IMR-90 (cell line): ENCODE results near the gene MSI2. TPM values are rescaled to one million over a fixed set of nuclear protein-coding genes. Genes with fewer than 3 reads are reported as not detected.

Experiments
- ATAC-seq: fragments of 200-7000 bp; cut with Tn5 transposase; 2 replicates; pipeline ENCODE4 v1.9.1; 2020; ENCODE audit warnings: low read depth, mild to moderate bottlenecking, moderate library complexity
- BruUV-seq: library from RNA; stranded (reverse); fragments of 400-500 nt; replicated peaks from 2 replicates; lab custom pipeline; 2021; lab: Mats Ljungman, UMichigan
- CTCF ChIA-PET: fragments of 300-600 bp; formaldehyde crosslinking; extraction: SDS; loops from one replicate; lab custom pipeline; 2021; ENCODE audit warnings: antibody characterized with exemption; lab: Yijun Ruan, JAX
- POLR2A ChIA-PET: fragments of 300-600 bp; sonication (Branson Sonifier 250); formaldehyde crosslinking; loops from one replicate; lab custom pipeline; 2022; ENCODE audit warnings: antibody characterized with exemption; ENCODE audit not compliant: unreplicated experiment; lab: Charles Lee
- DNase-seq: peaks from one replicate; pipeline ENCODE4 v3.0.0; 2013
- H2AFZ ChIP-seq: replicated peaks from 2 replicates; pipeline ENCODE3; 2013; ENCODE audit warnings: low read length, mild to moderate bottlenecking; ENCODE audit not compliant: poor library complexity
- H2AK5ac ChIP-seq: 2 replicates; pipeline ENCODE4 v1.6.1; 2013; ENCODE audit warnings: low read depth, low read length, inconsistent platforms
- H2AK9ac ChIP-seq: replicated peaks from 2 replicates; pipeline ENCODE3; 2013; ENCODE audit warnings: mild to moderate bottlenecking, low read depth, low read length, moderate library complexity; ENCODE audit not compliant: poor library complexity
- H2BK120ac ChIP-seq: 2 replicates; pipeline ENCODE4 v1.6.1; 2013; ENCODE audit warnings: low read depth, low read length, inconsistent platforms
- H2BK15ac ChIP-seq: 3 replicates; pipeline ENCODE4 v1.6.1; 2013; ENCODE audit warnings: low read depth, low read length, inconsistent platforms
- H2BK20ac ChIP-seq: 2 replicates; pipeline ENCODE4 v1.6.1; 2013; ENCODE audit warnings: low read depth, mild to moderate bottlenecking, inconsistent platforms, low read length, moderate library complexity
- H2BK5ac ChIP-seq: 2 replicates; pipeline ENCODE4 v1.6.1; 2013; ENCODE audit warnings: mild to moderate bottlenecking, low read depth, low read length, inconsistent platforms; ENCODE audit not compliant: poor library complexity, severe bottlenecking
- H3K14ac ChIP-seq: replicated peaks from 2 replicates; pipeline ENCODE4 v1.6.1; 2013; ENCODE audit warnings: low read depth, low read length, inconsistent platforms
- H3K18ac ChIP-seq: 2 replicates; pipeline ENCODE4 v1.6.1; 2013; ENCODE audit warnings: low read depth, low read length, control low read depth
- H3K23ac ChIP-seq: 2 replicates; pipeline ENCODE4 v1.6.1; 2013; ENCODE audit warnings: low read depth, low read length, inconsistent platforms
- H3K27ac ChIP-seq: 2 replicates; pipeline ENCODE4 v1.5.1; 2013; ENCODE audit warnings: mild to moderate bottlenecking, control low read depth, low read length; ENCODE audit not compliant: insufficient read depth
- H3K27me3 ChIP-seq: 2 replicates; pipeline ENCODE4 v1.6.1; 2013; ENCODE audit warnings: low read length; ENCODE audit not compliant: control insufficient read depth, insufficient read depth
- H3K36me3 ChIP-seq: 2 replicates; pipeline ENCODE4 v1.6.1; 2013; ENCODE audit warnings: low read length, mixed read lengths; ENCODE audit not compliant: control insufficient read depth, insufficient read depth
- H3K4ac ChIP-seq: 2 replicates; pipeline ENCODE4 v1.6.1; 2013; ENCODE audit warnings: low read depth, low read length, inconsistent platforms
- H3K4me1 ChIP-seq: 2 replicates; pipeline ENCODE4 v1.6.1; 2013; ENCODE audit warnings: low read length, mixed read lengths; ENCODE audit not compliant: control insufficient read depth, insufficient read depth
- H3K4me2 ChIP-seq: 2 replicates; pipeline ENCODE4 v1.6.1; 2013; ENCODE audit warnings: low read depth, mild to moderate bottlenecking, control low read depth, low read length, moderate library complexity
- H3K4me3 ChIP-seq: 2 replicates; pipeline ENCODE4 v1.5.1; 2013; ENCODE audit warnings: low read depth, mild to moderate bottlenecking, control low read depth, low read length, moderate library complexity; ENCODE audit not compliant: insufficient read depth
- H3K56ac ChIP-seq: 2 replicates; pipeline ENCODE4 v1.6.1; 2013; ENCODE audit warnings: low read length, inconsistent platforms; ENCODE audit not compliant: insufficient read depth; ENCODE audit errors: extremely low read depth
- H3K79me1 ChIP-seq, 2 experiments: 2 replicates each; pipeline ENCODE4 v1.6.1; 2013; ENCODE audit warnings: low read length in 2 of 2, inconsistent platforms in 1 of 2, low read depth in 1 of 2
- H3K9ac ChIP-seq: 2 replicates; pipeline ENCODE4 v1.6.1; 2013; ENCODE audit warnings: low read depth, low read length, control low read depth
- H3K9me1 ChIP-seq: 2 replicates; pipeline ENCODE4 v1.6.1; 2013; ENCODE audit warnings: low read length, inconsistent platforms; ENCODE audit not compliant: insufficient read depth
- H3K9me3 ChIP-seq: 2 replicates; pipeline ENCODE4 v1.6.1; 2013; ENCODE audit warnings: low read length; ENCODE audit not compliant: control insufficient read depth, insufficient read depth
- H4K20me1 ChIP-seq: 2 replicates; pipeline ENCODE4 v1.6.1; 2013; ENCODE audit warnings: low read length, inconsistent platforms; ENCODE audit not compliant: insufficient read depth
- H4K5ac ChIP-seq: 2 replicates; pipeline ENCODE4 v1.6.1; 2013; ENCODE audit warnings: mild to moderate bottlenecking, low read depth, low read length, control low read depth
- H4K8ac ChIP-seq, 2 experiments: 2 replicates each; pipeline ENCODE4 v1.6.1; 2013; ENCODE audit warnings: low read depth in 2 of 2, low read length in 2 of 2, control low read depth in 1 of 2, inconsistent platforms in 1 of 2
- H4K91ac ChIP-seq: 2 replicates; pipeline ENCODE4 v1.6.1; 2013; ENCODE audit warnings: low read depth, low read length, inconsistent platforms; ENCODE audit not compliant: insufficient read depth
- CEBPB ChIP-seq: IDR thresholded peaks from 2 replicates; pipeline ENCODE4 v1.6.1; 2012; ENCODE audit warnings: low read depth, low read length, improper control_type of control experiment
- MXI1 ChIP-seq: IDR thresholded peaks from 2 replicates; pipeline ENCODE4 v1.6.1; 2012; ENCODE audit warnings: low read depth, mild to moderate bottlenecking, low read length, moderate library complexity, borderline replicate concordance
- POLR2A ChIP-seq: IDR thresholded peaks from 2 replicates; pipeline ENCODE4 v1.6.1; 2012; ENCODE audit warnings: mild to moderate bottlenecking, low read depth, low read length
- RAD21 ChIP-seq: IDR thresholded peaks from 2 replicates; pipeline ENCODE4 v1.6.1; 2012; ENCODE audit warnings: low read length, improper control_type of control experiment
- SMC3 ChIP-seq: fragments of 150-350 bp; IDR thresholded peaks from 2 replicates; pipeline ENCODE4 v1.6.1; 2016; ENCODE audit warnings: low read depth, mild to moderate bottlenecking, antibody characterized with exemption, low read length, moderate library complexity
- WGBS, 2 experiments: methylation state at CpG; one replicate each; pipeline versions ENCODE4 v1.1.5 to v1.1.7; 2013; ENCODE audit warnings: missing lambda C conversion rate in 2 of 2; ENCODE audit not compliant: insufficient read length in 1 of 2; ENCODE audit errors: extremely low coverage in 2 of 2; 5-methylcytosine and 5-hydroxymethylcytosine counted together
- dilution Hi-C: fragments of 300-500 bp; cut with HindIII; formaldehyde crosslinking; loops from one replicate; pipeline ENCODE4 v1.14.3; 2018; ENCODE audit warnings: low sequenced_read_pairs; ENCODE audit not compliant: unreplicated experiment
- in situ Hi-C: fragments of 300-500 bp; cut with MboI; formaldehyde crosslinking; loops from 3 replicates; pipeline ENCODE4 v1.14.3; 2019; ENCODE audit warnings: low sequenced_read_pairs, inconsistent platforms, mixed read lengths
- intact Hi-C: fragments of 100-400 bp; cut with micrococcal nuclease; formaldehyde crosslinking; loops from 2 replicates; pipeline ENCODE4 v1.10.0; 2022
- polyA plus RNA-seq, 3 experiments: library from polyadenylated mRNA; depleted of rRNA; stranded (reverse); fragments of >200 nt; gene quantifications; 2 replicates each; pipeline ENCODE4 v1.2.3, GENCODE V29; 2012; ENCODE audit warnings: low replicate concordance in 1 of 3
- total RNA-seq: library from RNA; depleted of rRNA; stranded (reverse); fragments of >200 nt; gene quantifications from 2 replicates; pipeline ENCODE4 v1.2.3, GENCODE V29; 2012
- TF ChIP-seq, protein P1 (sequence below): fragments of 150-350 bp; IDR thresholded peaks from 2 replicates; pipeline ENCODE4 v1.6.1; 2017; ENCODE audit warnings: mild to moderate bottlenecking, antibody characterized with exemption, low read length, low read depth

MSI2 gene
- total and polyA plus RNA-seq, 2 of the 4 experiments (the other 2 are of a cell fraction): 13.0 to 16.0 TPM

DNA sequence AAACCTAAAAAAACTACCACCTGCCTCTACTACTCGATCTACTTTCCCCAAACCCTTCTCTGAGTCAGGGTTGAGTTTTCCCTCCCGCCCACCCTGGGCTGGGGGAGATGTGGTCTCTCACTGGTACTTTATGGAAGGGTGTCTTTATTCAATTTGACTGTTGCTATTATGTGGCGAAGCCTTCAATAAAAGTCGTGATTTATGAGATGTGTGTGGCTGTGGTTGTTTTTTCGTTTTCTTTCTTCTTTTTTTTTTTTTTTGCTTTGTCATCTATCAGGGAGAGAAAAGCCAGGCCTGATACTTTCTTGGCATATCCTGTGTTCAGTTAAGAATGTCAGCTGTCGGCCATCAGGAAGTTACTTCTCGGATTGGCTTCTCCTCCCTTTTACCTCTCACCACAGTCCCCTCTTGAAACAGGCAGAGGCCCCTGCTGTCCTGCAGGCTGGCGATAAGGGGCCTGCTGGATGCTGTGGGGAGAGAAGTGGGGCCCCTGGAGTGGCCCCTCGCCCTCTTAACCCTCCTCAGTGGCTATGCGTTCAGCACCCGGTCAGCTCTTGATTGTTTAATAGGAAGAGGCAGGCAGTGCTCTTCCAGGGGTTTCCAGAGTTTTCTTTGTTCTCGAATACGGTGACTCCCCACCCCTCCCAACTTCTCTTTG lies 123.0 kb downstream of the MSI2 start:
- H3K9ac ChIP-seq: no peak overlapping the region
- H3K36me3 ChIP-seq: no peaks in the 10 kb centered on the region
- H4K5ac ChIP-seq: 0 out of 2 replicates have a peak overlapping the region, but pooled peaks have one; percentile 39
- H3K23ac ChIP-seq: no peak overlapping the region
- H3K14ac ChIP-seq: no peak overlapping the region
- H2AK5ac ChIP-seq: no peak overlapping the region
- H2BK5ac ChIP-seq: no peak overlapping the region
- no peak overlapping the region for H3K4me3 ChIP-seq
- H4K91ac ChIP-seq: no peak overlapping the region
- DNase-seq (peak; percentile 12), ATAC-seq (peak; percentile 27; the same call in 1 of the 2 replicates)
- H3K56ac ChIP-seq: no peak overlapping the region
- no peaks in the 10 kb centered on the region for H4K20me1 ChIP-seq
- intact Hi-C loops: no loop called here
- ChIA-PET CTCF (no interaction called here), POLR2A (no interaction called here)
- H3K9me3 ChIP-seq: no peaks in the 10 kb centered on the region
- H3K18ac ChIP-seq: no peak overlapping the region
- no peak overlapping the region for H2BK120ac ChIP-seq
- BruUV-seq: no TSS peak
- no peak overlapping the region for H3K4me2 ChIP-seq
- no peak for TF ChIP-seq CEBPB
- no peak for TF ChIP-seq MXI1
- TF ChIP-seq SMC3: no peak
- TF ChIP-seq, protein P1, sequence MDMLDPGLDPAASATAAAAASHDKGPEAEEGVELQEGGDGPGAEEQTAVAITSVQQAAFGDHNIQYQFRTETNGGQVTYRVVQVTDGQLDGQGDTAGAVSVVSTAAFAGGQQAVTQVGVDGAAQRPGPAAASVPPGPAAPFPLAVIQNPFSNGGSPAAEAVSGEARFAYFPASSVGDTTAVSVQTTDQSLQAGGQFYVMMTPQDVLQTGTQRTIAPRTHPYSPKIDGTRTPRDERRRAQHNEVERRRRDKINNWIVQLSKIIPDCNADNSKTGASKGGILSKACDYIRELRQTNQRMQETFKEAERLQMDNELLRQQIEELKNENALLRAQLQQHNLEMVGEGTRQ: no peak
- TF ChIP-seq RAD21: no peak
- TF ChIP-seq POLR2A: no peak
- no peak overlapping the region for H2BK15ac ChIP-seq
- H3K4ac ChIP-seq: 0 out of 2 replicates have a peak overlapping the region, but pooled peaks have one; percentile 27
- H3K4me1 ChIP-seq: peaks cover 6% of the 10 kb centered on the region
- H3K27ac ChIP-seq: no peak overlapping the region
- no peaks in the 10 kb centered on the region for H3K27me3 ChIP-seq
- 60% methylated on average over 2 of the region's 13 CpGs; no CpG with 5 or more reads in 1 of the 2 experiments for WGBS, 2 experiments
- no peak overlapping the region for H2AK9ac ChIP-seq
- H3K9me1 ChIP-seq: no peaks in the 10 kb centered on the region
- H4K8ac ChIP-seq: no peak overlapping the region
- in situ Hi-C loops: no loop called here
- H2BK20ac ChIP-seq: no peak overlapping the region
- peaks cover 0 to under 1% of the 10 kb centered on the region in 2 experiments; a peak in 1 of 4 replicates for H3K79me1 ChIP-seq
- dilution Hi-C loops: no loop called here
- H2AFZ ChIP-seq: peak overlapping the region; percentile 34
